Lower leg skin (tissue), 3 donors: ENCODE data around the gene MFSD2B.

Source experiments
- POLR2A ChIP-seq, 2 donors: fragments of 450-650 bp; IDR thresholded peaks; one replicate each; pipeline ENCODE4 v1.6.1; 2016 to 2017; ENCODE audit warnings: antibody characterized with exemption in 2 of 2, mild to moderate bottlenecking in 1 of 2, moderate library complexity in 1 of 2
- TF ChIP-seq, protein P1 (sequence below), 3 donors: fragments of 450-650 bp; IDR thresholded peaks; one replicate each; pipeline ENCODE4 v1.5.1; 2016; ENCODE audit warnings: antibody characterized with exemption in 3 of 3, mild to moderate bottlenecking in 3 of 3, moderate library complexity in 2 of 3

DNA sequence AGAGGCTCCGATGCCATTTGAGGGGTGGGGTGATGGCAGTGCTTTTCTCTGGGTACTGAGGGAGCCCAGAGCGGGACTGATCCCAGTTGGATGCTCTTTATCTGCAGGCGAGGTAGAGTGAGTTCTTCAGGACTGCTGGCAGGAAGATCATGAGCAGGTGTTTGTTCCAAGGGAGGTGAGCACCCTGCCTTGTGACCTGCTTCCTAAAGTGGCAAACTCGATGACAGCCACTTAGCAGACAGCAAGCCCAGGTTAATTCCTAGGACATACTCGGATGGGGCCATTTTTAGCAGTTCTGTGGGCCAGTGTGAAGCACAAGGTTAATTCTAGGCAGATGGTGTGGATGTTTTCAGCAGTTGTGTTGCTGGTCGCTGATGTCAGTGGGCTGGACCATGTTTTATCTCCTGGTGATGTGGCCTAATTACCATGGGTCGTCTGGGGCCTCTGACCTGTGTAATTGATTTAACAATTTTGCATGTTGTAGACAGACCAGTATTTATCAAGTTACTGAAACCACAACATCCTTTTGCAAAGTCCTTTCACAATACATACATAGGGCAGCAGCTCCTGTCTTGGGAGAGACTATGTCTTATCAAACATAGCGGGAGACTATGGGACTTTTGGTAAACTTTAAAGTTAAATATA lies 44.6 kb downstream of the MFSD2B start:
- TF ChIP-seq, protein P1, sequence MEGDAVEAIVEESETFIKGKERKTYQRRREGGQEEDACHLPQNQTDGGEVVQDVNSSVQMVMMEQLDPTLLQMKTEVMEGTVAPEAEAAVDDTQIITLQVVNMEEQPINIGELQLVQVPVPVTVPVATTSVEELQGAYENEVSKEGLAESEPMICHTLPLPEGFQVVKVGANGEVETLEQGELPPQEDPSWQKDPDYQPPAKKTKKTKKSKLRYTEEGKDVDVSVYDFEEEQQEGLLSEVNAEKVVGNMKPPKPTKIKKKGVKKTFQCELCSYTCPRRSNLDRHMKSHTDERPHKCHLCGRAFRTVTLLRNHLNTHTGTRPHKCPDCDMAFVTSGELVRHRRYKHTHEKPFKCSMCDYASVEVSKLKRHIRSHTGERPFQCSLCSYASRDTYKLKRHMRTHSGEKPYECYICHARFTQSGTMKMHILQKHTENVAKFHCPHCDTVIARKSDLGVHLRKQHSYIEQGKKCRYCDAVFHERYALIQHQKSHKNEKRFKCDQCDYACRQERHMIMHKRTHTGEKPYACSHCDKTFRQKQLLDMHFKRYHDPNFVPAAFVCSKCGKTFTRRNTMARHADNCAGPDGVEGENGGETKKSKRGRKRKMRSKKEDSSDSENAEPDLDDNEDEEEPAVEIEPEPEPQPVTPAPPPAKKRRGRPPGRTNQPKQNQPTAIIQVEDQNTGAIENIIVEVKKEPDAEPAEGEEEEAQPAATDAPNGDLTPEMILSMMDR (IDR thresholded peaks at IDR 0.05) = no peak
- no peak for TF ChIP-seq POLR2A (IDR thresholded peaks at IDR 0.05)
